IPS-NIHi11 (cell line): ENCODE measurements around the gene ADRA2A.

ENCODE experiments used
- DNase-seq: peaks from one replicate; pipeline ENCODE4 v3.0.0; 2012; ENCODE audit warnings: mixed read lengths, low spot score

ADRA2A gene

DNA sequence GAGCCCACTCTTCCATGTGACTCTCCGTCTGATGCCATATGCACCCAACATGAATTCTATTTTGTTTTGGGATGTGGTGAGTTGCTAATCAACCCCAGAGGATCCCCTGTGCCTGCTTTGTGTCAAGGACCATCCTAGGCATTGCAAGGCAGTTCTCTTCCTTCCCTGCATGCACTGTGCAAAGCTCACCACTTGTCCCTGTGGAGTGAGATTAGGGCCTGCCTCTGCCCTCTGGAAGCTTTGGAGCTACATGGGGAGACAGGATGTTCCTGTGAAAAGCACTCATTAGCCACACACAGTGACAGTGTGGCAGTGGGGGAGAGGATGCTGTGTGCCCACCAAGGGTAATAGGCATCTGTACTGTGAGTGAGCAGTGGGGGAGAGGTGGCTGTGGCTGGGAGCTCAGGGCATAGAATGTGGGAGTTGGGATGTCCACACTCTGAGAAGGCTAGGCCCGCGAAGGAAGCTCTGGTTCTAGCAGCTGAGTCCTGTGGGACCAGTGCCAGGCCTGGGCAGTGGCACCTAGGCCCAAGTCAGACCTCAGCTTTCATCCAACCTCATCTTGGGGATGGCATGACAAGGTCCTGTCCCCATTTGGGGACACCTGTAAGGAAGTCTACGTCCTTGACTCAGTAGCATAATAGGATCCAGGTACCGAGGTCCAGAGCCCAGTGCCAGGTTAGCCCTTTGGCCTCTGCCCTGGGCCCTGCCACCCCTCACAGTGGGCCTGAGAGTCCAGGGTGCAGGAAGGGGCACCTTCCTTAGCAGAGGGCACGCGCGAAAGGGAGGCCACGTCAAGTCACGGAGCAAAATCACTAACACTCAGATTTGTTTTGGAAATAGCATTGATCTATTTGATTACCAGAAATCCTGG, 6.6 kb downstream of the ADRA2A start:
- no peak for DNase-seq

GRCh38 chr10:111084366-111085255, 7.8 kb downstream of the ADRA2A start:
- DNase-seq, result no peak

GRCh38 chr10:111085690-111086353, 9.0 kb downstream of the ADRA2A start:
- DNase-seq, result no peak

DNA sequence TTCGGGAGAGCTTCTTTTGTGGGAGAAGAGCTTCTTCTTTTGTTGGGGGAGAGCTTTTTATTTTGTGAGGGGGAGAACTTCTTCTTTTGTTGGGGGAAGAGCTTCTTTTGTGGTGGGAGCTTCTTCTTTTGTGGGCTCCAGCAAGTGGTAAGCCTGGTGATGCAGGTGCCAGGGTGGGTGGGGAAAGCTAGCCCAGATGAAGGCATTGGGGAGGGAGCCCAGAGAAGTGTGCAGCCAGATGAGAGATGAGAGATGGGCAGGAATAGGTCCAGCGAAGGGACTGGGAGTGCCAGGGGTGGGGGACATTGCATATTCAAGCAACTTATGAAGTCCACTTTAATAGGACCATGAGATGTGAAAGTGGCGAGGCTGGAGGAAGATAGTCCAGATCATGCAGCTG, 9.7 kb downstream of the ADRA2A start:
- DNase-seq, result no peak

GRCh38 chr10:111087331-111087756, 10.5 kb downstream of the ADRA2A start:
- DNase-seq, result no peak

- no peak for DNase-seq
Observed at GRCh38 chr10:111087968-111088505, 11.2 kb downstream of the ADRA2A start.

DNA sequence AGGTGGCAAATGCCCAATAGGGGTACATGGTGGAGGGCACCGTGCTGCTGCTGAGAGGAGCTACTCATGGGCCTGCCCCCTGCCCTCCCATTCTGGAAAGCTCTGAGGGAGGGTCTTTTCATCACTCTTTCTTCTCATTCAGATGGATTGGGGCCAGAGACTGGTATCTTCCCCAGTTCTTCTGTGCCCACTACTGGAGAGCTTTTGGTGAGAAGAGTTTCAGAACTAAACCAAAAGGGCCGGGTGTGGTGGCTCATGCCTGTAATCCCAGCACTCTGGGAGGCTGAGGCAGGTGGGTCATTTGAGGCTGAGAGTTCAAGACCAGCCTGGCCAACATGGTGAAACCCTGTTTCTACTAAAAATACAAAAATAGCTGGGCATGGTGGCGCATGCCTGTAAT, 12.5 kb downstream of the ADRA2A start:
- DNase-seq, result no peak

DNA sequence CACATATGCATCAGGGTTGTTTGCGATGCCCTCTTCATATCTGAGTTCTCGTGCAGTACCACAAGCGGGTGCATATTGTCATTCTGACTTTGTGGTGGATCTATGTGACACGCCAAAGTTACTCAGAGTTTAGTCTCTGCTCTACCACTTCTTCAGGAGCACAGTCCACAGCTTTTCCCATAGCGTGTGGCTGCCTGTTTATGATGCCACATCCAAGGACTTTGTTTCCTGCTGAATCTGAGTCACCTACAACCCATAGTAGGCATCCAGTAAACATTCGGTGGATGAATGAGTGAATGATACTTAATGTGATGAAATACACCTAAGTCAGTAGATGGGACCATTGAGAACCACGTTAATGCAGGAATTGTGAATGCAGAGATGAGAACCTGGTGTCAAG, 15.0 kb downstream of the ADRA2A start:
- DNase-seq, result no peak

DNA sequence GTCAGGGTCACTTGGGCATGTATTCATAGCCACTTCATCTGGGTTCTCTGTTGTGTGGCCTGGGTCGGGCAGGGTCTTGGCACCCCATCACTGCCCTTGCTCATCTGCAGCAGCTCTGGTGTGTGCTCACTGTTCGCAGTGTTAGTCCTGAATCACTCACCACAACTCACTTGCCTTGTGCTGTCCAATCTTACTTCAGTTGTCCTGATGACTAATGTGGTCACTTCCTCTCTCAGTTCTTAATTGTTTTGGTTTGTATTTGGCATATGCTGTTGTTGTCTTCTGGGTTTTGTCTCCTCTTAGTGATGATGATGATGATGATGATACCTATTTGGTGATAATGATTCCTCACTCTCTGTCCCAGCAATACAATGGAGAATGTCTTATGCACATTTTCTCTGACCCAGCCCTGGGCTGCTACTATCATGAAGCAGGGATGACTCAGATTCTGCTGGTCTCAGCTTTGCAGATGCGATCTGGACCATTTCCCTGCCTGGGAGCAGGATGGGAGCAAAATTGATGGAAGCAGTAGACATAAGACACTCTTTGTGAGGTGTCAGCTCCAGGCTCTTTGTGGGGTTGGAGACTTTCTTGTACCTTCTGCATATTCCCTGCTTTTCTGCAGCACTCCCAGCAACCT, 17.0 kb downstream of the ADRA2A start:
- no peak for DNase-seq

DNA sequence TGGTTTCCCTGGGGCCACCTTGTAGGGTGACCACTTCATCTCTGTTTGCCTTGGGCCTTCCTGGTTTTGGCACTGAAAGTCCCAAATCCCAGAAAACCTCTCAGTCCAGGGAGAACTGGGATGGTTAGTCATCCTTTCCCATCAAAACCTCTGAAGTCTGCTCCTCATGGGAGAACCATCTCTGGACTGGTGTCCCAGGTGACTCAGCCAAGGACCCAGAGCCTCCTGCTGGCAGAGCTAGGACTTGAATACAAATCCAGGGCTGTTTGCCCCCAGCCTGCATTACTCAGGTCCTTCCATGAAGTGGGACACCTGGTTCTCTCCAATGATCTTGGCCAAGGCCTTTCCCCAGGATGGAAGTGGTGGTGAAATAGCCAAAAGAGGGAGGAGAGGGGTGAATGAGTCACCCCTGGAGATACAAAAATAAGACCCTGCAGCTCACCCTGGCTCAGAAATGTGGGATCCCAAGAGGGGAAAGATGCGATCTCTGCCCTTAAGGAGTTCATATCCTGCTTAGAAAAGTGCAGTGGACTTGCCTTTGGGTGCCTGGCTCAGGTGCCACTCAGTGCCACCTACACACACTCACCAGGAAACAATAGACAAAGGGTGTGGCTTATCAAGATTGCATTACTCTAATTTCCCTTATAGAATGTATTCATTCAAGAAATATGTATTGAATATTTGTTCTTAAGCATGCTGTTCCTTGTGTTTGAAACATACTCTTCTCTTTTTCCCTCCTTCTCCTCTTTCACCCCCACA, 22.0 kb downstream of the ADRA2A start:
- DNase-seq, result no peak

DNA sequence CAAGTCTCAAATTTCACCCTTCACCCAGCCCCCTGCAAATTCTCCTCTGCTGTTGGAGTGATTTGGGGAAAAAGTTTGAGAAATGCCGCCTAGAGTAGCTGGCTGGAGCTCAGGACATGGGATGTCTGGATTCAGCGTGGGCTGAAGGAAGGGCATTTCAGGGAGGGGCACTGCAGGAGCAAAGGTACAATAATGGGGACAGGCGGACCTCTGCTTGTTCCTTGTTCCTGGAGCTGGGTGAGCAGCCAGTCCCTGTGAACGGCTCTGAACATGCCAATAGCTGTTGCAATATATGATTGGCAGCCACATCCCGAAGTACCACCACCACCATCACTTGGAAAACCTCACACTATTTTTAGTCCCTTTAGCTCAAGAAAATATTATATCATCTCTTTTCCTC, 23.4 kb downstream of the ADRA2A start:
- DNase-seq, result no peak

- DNase-seq, result no peak
Observed at GRCh38 chr10:111101796-111102195, 25.0 kb downstream of the ADRA2A start.

DNA sequence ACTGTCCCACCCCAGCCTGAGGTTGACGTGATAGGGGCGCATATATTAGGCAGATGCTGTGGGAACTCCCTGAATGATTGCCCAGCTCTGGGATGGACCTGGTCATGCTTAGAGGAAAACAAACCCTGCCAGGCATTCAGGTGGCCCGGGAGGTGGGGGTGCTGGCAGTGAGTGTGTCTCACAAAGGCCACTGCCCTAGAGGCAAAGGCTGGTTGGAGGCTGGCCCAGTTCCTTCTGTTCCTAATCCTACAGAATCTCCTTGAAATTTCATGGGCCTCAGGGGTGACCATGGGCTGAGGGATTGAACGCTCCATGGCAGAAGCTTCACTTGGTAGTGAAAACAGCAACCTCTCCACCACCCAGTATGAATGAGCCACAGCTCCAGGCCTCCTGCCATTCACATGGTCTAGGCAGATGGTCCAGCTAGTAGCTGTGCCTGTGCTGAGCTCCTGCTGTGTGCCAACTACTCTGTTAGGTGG, 25.6 kb downstream of the ADRA2A start:
- DNase-seq, result no peak

- DNase-seq, result no peak
Observed at GRCh38 chr10:111103196-111103840, 26.5 kb downstream of the ADRA2A start.

DNA sequence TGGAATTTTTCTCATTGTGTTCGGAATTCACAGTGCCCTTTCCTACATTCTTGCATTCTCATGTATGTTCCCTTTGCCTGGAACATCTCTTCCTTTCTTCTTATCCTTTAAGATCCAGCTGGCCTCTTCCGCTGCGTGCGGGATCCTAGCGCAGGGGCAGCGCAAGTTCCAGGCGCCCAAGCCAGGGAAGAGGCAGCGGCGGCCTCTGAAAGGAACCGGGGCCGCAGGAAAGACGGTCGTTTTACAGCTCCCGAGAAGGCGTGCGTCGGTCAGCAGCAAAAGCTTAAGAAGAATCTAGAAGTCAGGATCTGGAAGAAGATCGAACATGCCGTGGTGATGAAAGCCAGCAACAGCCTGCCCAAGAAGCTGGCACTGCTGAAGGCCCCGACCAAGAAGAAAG, 28.0 kb downstream of the ADRA2A start:
- no peak for DNase-seq

- no peak for DNase-seq
Observed at GRCh38 chr10:111106081-111106480, 29.3 kb downstream of the ADRA2A start.

GRCh38 chr10:111107023-111107422, 30.2 kb downstream of the ADRA2A start:
- peak; percentile 50 for DNase-seq

- DNase-seq, result no peak
Observed at GRCh38 chr10:111107846-111108245, 31.0 kb downstream of the ADRA2A start.

- no peak for DNase-seq
Observed at GRCh38 chr10:111108441-111108840, 31.6 kb downstream of the ADRA2A start.
